ENCODE results near the gene RAVER1. TPM values are rescaled to one million over a fixed set of nuclear protein-coding genes. Genes with fewer than 3 reads are reported as not detected.
"Not testable (repeated sequence)": the region's sequence is repeated elsewhere in the genome, so short reads cannot be mapped to it uniquely, and the experiment has no call there.

Gene RAVER1
- total RNA-seq, 1 donor = 47.9 TPM

DNA sequence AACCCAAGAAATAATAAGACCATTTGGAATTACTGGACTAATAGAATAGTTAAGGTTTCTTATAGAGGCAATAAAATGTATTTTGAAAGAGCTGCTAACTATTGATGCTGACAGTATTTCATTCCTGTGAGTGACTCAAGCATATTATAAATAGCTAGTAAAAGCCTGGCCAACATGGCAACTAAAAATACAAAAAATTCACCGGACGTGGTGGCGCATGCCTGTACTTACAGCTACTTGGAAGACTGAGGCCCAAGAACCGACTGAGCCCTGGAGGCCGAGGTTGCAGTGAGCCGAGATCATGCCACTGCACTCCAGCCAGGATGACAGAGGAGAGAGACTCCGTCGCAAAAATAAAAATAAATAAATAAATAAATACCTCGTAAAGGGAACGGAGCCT, 11.5 kb upstream of the RAVER1 start:
- DNase-seq (ENCODE audit: low read depth in 2 of 3, low spot score in 2 of 3) = no peak

- DNase-seq (ENCODE audit: low read depth in 2 of 3, low spot score in 2 of 3) = no peak
These were observed 10.2 kb upstream of the RAVER1 start for GRCh38 chr19:10343495-10343894.

- no peak for DNase-seq (ENCODE audit: low read depth in 2 of 3, low spot score in 2 of 3)
These were observed 6.6 kb upstream of the RAVER1 start for GRCh38 chr19:10339977-10340376.

DNA sequence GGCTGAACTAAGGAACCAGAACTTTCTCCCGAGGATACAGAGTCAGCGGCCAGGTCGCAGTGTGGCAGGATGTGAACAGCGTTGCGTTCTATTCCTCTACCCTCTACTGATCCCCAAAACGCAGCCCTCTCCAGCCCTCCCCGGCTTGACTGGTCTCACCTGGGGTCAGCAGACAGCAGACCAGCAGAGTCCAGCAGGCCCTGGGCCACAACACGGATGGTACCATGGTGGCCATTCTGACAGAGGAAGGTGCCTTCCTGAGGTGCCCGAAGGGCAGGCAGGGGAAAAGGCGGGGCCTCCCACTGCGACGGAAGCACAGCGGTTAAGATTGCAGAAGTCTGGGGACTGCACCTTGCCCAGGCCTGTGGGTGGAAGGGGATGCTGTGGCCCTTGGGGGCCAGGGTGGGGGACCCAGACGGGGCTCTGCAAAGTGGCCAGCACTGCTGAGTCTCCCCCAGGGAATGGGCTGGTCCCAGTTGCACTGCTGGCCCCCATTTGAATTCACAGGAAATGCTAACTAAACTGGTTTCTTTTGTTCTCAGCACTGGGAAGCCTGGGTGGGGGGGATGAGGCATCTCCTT, 6.1 kb upstream of the RAVER1 start, which contains the start of gene ICAM3:
Gene ICAM3, minus strand, starts transcription at position 245 of the 581 bp plus-strand sequence. Its CDS starts 10 bp downstream, at position 235.
- peak in 2 of 3 donors; percentile 68 to 83 for DNase-seq (ENCODE audit: low read depth in 2 of 3, low spot score in 2 of 3)

DNA sequence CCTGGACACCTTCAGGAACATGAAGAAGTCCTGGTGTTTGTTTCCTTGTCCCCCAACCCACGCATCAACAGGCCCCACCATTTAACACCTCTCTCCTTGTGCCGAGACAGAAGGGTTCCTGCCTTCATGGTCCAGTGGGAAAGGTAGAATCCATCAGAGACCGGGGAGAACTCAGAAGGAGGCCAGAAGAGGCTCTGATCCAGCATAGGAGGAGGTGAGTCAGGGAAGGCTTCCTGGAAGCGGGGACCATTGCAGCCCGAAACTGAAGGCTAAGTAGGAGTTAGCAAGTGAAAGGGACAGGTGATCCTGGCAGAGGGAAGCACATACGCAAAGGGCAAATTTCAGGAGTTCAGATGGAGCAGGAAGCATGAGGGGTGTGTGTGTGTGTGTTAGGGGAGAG, 5.6 kb upstream of the RAVER1 start:
- no peak for DNase-seq (ENCODE audit: low read depth in 2 of 3, low spot score in 2 of 3)

DNA sequence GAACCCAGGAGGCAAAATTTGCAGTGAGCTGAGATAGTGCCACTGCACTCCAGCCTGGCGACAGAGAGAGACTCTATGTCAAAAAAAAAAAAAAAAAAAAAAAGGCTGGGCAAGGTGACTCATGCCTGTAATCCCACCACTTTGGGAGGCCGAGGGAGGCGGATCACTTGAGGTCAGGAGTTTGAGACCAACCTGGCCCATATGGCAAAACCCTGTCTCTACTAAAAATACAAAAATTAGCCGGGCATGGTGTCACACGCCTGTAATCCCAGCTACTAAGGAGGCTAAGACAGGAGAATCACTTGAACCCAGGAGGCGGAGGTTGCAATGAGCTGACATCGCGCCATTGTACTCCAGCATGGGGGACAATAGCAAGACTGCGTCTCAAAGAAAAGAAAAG, 3.4 kb upstream of the RAVER1 start:
- not testable (repeated sequence) for DNase-seq (ENCODE audit: low read depth in 2 of 3, low spot score in 2 of 3)

DNA sequence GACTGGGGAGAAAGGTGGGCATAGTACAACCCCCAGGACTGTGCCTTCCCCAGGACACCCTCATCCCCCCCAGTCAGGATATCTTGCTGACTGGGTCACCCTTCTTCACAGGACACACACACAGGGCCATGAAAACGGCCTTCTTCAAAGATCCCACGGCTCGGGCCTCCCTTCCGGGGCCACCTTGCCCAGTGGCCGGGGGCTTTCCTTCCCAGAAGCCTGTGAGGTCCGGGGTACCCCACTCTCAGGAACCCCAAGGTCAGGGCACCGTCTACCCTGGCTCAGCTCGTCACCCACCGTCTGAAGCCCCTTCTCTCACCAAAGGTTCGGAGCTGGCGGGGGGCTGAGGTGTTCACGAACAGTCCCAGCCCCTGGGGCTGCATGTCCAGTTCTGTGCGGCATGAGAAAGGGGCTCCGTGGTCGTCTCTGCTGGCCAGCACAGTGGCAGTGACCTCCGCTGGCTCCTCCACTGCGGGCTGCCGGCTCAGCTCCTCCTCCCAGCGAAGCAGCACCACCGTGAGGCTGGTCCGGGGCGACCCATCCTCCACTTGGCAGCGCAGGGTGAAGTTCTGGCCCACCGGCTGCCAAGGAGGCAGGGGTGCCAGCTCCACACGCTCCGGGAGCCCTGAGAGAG, 2.1 kb upstream of the RAVER1 start:
- DNase-seq (ENCODE audit: low read depth in 2 of 3, low spot score in 2 of 3) = no peak

GRCh38 chr19:10334588-10335351, 1.4 kb upstream of the RAVER1 start:
- peak in 2 of 3 donors; percentile 41 to 49 for DNase-seq (ENCODE audit: low read depth in 2 of 3, low spot score in 2 of 3)

DNA sequence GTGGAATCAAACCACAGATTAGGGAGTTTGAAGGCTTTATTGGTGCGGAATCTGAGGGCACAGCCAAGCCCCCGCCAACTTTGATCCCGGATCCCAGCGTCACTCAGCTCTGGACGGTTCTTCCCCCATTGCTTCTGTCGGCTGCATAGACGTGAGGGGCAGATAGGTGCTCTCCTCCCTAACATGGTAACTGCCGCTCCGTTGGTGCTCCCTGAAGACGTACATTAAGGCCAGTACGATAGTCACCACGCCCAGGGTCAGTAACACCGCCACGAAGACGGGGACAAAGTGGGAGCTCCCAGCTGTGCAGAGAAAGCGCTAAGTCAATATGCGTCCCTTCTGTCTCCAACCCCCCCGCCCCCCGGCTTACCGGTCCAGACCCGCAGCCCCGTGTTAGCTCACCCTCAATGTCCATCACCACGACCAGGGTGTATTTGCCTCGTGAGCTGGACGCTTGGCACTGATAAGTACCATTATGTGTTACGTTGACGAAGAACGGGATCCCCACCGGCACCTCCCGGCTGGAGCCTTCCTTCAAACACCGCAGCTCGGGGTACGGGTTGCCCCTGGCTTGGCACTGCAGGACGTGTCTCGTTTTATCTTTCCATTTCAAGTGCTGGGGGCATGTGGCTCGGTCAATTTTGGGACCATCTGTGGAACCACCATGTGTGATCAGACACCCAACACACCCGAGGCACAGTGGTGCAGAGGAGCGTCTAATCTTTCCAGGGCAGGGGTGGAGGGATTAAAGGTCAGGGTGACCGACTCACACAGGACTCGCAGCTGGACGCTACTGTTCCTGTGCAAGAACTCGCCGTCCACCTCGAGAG, 644 bp upstream of the RAVER1 start:
- no peak for DNase-seq (ENCODE audit: low read depth in 2 of 3, low spot score in 2 of 3)

GRCh38 chr19:10332158-10332964, 968 bp downstream of the RAVER1 start:
- DNase-seq (ENCODE audit: low read depth in 2 of 3, low spot score in 2 of 3) = no peak

DNA sequence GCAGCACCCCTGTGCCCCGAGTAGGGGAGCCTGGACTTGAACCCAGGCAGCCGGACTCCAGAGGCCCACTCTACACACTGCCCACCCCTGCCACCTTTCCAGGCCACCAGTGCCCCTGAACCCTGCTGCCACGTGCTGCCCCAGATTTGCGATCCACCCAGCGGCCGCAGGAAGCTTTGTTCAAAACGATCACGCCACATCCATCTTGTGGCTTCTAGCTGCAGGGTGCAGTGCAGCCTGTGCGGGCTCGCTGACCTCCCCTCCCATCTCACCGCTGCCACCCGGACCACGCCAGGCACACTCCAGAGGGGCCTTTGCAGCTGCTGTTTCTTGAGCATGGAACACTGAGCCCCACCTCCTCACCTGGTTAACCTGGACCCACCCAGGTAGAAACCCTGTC, 3.8 kb downstream of the RAVER1 start:
- DNase-seq (ENCODE audit: low read depth in 2 of 3, low spot score in 2 of 3) = no peak

DNA sequence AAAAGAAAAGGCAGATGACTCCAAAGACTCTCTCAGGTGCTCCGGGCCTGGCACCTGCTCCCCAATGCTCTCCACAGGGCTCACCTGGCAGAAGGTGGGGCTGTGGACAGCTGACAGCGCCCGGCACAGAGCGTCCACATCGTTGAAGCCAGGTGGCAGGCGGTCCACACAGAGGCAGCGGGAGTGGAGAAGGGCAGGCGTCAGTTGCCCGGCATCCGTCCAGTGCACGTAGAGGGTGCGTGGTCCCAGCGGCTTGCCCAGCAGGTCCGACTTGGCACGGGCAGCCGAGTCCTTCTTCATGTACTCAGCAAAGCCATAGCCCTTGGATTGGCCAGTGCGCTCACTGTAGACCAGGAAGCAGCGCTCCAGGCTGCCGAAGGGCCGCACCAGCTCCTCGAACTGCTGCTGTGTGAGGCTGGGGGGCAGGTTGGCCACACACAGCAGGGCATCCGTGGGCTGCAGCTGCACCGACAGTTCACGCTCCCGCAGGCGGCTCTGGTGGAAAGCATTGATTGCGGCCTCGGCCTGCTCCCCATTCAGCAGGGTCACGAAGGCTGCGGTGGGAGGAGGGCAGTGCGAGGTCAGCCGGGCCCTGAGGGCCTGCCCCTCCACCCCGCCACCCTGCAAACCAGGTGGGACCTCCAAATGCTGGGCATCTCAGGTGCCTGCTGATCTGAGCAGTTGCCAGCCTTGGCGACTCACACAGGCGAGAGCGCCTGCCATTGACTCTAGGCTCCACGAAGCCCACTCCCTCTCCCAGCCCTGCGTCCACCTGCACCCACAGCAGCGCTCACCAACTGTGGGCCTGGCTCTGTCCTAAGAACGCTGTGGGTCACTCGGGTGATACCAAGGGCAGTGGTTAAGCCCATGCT, 4.5 kb downstream of the RAVER1 start:
- DNase-seq (ENCODE audit: low read depth in 2 of 3, low spot score in 2 of 3) = no peak

- no peak for DNase-seq (ENCODE audit: low read depth in 2 of 3, low spot score in 2 of 3)
These were observed 5.5 kb downstream of the RAVER1 start for GRCh38 chr19:10327793-10328192.

DNA sequence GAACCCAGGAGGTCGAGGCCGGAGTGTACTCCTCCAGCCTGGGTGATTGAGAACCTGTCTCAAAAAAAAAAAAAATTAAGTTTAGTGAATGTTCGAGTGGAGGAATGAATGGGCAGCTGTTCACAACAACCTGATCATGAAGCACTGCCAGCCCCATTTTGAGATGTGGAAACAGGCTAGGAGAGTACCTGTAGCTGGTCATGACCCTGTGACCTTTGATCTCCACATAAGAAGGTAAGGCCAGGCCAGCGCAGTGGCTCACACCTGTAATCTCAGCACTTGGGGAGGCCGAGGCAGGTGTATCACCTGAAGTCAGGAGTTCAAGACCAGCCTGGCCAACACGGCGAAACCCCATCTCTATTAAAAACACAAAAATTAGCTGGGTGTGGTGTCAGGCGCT, 7.6 kb downstream of the RAVER1 start:
- DNase-seq (ENCODE audit: low read depth in 2 of 3, low spot score in 2 of 3) = no peak

DNA sequence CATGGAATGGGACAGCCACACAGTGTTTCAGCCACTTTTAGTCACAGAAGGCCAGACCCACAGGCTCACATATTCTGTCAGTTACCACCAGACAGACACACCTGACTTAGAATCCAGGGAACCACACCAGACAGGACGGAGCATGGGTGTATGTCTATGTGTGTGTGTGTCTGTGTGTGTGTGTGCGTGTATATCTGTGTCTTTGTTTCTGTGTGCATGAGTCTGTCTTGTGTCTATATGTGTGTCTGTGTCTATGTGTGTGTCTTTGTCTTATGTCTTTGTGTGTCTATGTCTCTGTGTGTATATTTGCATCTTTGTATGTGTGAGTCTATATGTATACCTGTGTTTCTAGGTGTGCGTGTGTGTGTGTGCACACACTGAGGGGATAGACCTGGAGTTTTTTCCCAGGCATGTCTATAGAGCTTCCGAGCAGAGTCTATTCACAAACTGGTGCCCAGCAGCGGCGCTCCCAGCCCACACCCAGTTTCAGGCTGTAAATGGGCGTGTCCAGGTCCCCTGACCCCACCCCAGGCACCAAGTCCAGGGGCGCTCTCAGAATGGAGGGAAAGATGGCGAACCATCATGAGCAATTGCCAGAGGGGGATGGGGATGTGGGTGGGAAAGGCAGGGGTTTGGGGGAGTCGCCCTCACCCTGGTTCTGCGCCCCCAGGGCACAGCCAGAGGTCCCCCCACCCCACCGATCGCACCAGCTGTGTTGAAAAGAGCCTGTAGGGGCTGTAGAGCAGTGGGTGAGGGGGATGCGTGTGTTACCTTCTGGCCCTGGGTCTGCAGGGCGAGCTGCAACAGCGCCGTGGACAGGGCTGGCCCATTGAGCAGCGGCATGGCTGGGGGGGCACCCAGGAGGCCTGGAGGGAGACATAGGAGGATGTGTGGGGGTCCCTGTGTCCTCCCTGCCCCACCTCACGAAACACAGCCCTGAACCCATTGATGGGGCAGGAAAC, 11.2 kb downstream of the RAVER1 start:
- no peak for DNase-seq (ENCODE audit: low read depth in 2 of 3, low spot score in 2 of 3)

GRCh38 chr19:10321417-10321797, 11.9 kb downstream of the RAVER1 start:
- DNase-seq (ENCODE audit: low read depth in 2 of 3, low spot score in 2 of 3) = no peak

DNA sequence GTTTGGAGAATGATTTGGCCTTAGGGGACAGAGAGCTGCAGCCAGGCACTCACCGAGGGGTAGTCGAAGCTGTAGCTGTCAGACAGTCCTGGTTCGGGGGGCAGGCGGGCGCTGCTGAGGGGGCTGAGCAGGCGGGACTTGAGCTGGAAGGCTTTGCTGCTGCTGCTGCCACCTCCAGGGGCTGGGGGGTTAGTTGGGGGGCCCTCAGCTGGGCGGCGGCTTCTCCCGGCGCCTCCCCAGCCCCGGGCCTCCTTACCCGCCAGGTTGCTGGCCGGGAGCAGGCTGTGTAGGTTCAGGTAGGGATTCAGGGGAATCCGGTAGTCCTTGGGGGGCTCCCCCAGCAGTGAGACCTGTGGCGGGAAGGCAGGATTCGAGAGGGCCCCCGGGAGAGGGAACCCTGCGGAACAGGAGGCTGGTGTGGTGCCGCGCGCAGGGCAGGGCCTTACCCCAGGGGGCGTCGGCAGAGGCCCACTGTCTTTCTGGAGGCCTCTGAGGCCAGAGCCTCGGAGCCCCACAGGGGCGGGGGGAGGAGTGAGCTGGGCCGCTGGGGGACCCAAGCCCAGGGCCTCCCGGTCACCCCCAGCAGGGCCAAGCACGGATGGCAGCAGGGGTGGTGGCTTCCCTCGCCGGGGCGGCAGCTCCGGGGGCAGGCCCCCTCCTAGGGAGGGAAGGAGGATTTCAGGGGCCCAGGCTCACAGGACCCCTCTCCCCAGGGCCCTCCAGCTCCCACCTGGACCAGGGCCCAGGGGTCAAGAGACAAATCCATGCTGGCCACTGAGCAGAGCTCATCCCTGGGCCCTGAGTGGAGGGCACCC, 12.5 kb downstream of the RAVER1 start:
- no peak for DNase-seq (ENCODE audit: low read depth in 2 of 3, low spot score in 2 of 3)
